SK-N-SH treated with all-trans-retinoic acid at 6 μM for 48 hours (cell line): ENCODE measurements around the gene XPC.

Source experiments
- BACH2 ChIP-seq: fragments of 250-450 bp; sonication (Bioruptor Pico); IDR thresholded peaks from 2 replicates; pipeline ENCODE4 v1.9.0; 2021; ENCODE audit warnings: mild to moderate bottlenecking, borderline replicate concordance
- PPARA ChIP-seq: fragments of 250-450 bp; sonication (Bioruptor Pico); IDR thresholded peaks from 2 replicates; pipeline ENCODE4 v1.5.0; 2020; ENCODE audit warnings: mild to moderate bottlenecking, borderline replicate concordance
- RARB ChIP-seq: fragments of 250-450 bp; sonication (Bioruptor Pico); IDR thresholded peaks from 2 replicates; pipeline ENCODE4 v1.8.0; 2021; ENCODE audit warnings: mild to moderate bottlenecking, moderate library complexity
- SNAI2 ChIP-seq: fragments of 250-450 bp; sonication (Bioruptor Pico); IDR thresholded peaks from 2 replicates; pipeline ENCODE4 v1.5.0; 2020; ENCODE audit warnings: mild to moderate bottlenecking, moderate library complexity
- ZC3H10 ChIP-seq: fragments of 250-450 bp; sonication (Bioruptor Pico); IDR thresholded peaks from 2 replicates; pipeline ENCODE4 v1.5.1; 2021; ENCODE audit warnings: mild to moderate bottlenecking, moderate library complexity
- ZFP3 ChIP-seq: fragments of 250-450 bp; sonication (Bioruptor Pico); IDR thresholded peaks from 2 replicates; pipeline ENCODE4 v1.5.0; 2020; ENCODE audit warnings: mild to moderate bottlenecking, moderate library complexity
- ZNF565 ChIP-seq: fragments of 450-650 bp; formaldehyde crosslinking; conservative IDR thresholded peaks from 2 replicates; pipeline ENCODE4 v1.5.0; 2020; ENCODE audit warnings: low read depth, mild to moderate bottlenecking, moderate library complexity
- TF ChIP-seq, protein P1 (sequence below): fragments of 250-450 bp; sonication (Bioruptor Pico); IDR thresholded peaks from 2 replicates; pipeline ENCODE4 v1.8.0; 2021; ENCODE audit warnings: low read depth, mild to moderate bottlenecking, moderate library complexity, borderline replicate concordance
- TF ChIP-seq, protein P2 (sequence below): fragments of 250-450 bp; sonication (Bioruptor Pico); IDR thresholded peaks from 2 replicates; pipeline ENCODE4 v1.8.0; 2020; ENCODE audit warnings: mild to moderate bottlenecking, moderate library complexity, borderline replicate concordance
- TF ChIP-seq, protein P3 (sequence below): fragments of 250-450 bp; sonication (Bioruptor Pico); IDR thresholded peaks from 2 replicates; pipeline ENCODE4 v1.5.1; 2020; ENCODE audit warnings: low read depth, mild to moderate bottlenecking, moderate library complexity
- TF ChIP-seq, protein P4 (sequence below): fragments of 250-450 bp; sonication (Bioruptor Pico); IDR thresholded peaks from 2 replicates; pipeline ENCODE4 v1.5.1; 2021; ENCODE audit warnings: mild to moderate bottlenecking, moderate library complexity

DNA sequence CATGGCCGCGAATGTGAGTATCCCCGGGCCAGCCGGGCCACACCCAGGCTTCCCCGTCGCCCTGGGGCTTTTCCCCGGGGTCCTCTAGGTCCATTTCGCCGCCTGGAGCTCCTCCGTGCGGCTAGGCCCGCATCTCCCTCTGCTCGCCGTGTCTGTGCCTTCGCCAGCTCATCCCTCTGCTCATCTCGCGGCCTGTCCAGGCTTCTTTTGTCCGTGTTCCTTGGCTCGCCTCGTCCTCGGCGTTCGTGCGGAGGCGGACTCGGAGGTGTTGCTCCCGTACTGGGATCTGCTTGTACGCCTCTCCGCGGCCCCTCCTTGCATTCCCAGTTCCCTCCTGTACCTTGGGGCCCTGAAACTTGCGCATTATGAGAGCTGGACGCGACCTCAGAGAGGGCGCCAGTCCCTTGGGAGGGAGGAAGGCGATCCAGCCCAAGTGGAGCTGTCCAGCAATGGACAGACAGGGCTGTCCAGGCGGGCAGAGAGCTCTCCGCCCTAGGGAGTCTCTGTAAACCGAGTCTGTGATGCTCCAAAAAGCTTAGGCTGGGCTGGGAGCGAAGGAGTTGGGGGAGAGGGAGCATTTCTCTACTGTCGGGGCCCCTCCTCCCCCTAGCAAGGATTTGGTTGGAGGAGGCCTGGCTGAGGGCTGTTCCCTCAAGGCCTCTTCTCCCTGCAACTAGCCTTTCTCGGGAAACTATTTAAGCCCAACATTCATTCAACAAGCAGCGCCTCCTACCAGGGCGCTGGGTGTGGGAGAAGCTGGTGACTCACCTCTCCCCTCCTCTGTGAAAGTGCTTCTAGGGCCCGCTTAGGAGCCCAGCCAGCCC is 53.0 kb downstream of the XPC start:
- TF ChIP-seq ZC3H10 (CRISPR knock-in tag), result no peak
- TF ChIP-seq, protein P1, sequence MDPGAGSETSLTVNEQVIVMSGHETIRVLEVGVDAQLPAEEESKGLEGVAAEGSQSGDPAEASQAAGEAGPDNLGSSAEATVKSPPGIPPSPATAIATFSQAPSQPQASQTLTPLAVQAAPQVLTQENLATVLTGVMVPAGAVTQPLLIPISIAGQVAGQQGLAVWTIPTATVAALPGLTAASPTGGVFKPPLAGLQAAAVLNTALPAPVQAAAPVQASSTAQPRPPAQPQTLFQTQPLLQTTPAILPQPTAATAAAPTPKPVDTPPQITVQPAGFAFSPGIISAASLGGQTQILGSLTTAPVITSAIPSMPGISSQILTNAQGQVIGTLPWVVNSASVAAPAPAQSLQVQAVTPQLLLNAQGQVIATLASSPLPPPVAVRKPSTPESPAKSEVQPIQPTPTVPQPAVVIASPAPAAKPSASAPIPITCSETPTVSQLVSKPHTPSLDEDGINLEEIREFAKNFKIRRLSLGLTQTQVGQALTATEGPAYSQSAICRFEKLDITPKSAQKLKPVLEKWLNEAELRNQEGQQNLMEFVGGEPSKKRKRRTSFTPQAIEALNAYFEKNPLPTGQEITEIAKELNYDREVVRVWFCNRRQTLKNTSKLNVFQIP, result no peak
- TF ChIP-seq, protein P2, sequence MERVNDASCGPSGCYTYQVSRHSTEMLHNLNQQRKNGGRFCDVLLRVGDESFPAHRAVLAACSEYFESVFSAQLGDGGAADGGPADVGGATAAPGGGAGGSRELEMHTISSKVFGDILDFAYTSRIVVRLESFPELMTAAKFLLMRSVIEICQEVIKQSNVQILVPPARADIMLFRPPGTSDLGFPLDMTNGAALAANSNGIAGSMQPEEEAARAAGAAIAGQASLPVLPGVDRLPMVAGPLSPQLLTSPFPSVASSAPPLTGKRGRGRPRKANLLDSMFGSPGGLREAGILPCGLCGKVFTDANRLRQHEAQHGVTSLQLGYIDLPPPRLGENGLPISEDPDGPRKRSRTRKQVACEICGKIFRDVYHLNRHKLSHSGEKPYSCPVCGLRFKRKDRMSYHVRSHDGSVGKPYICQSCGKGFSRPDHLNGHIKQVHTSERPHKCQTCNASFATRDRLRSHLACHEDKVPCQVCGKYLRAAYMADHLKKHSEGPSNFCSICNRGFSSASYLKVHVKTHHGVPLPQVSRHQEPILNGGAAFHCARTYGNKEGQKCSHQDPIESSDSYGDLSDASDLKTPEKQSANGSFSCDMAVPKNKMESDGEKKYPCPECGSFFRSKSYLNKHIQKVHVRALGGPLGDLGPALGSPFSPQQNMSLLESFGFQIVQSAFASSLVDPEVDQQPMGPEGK, result no peak; the same call in 1 of the 2 replicates
- TF ChIP-seq BACH2, result no peak
- TF ChIP-seq ZNF565 (CRISPR knock-in tag), result no peak
- TF ChIP-seq RARB (CRISPR knock-in tag), result no peak
- TF ChIP-seq, protein P3, sequence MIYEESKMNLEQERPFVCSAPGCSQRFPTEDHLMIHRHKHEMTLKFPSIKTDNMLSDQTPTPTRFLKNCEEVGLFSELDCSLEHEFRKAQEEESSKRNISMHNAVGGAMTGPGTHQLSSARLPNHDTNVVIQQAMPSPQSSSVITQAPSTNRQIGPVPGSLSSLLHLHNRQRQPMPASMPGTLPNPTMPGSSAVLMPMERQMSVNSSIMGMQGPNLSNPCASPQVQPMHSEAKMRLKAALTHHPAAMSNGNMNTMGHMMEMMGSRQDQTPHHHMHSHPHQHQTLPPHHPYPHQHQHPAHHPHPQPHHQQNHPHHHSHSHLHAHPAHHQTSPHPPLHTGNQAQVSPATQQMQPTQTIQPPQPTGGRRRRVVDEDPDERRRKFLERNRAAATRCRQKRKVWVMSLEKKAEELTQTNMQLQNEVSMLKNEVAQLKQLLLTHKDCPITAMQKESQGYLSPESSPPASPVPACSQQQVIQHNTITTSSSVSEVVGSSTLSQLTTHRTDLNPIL, result no peak
- no peak for TF ChIP-seq SNAI2 (CRISPR knock-in tag)
- no peak; the same call in 1 of the 2 replicates for TF ChIP-seq ZFP3 (CRISPR knock-in tag)
- no peak for TF ChIP-seq PPARA (CRISPR knock-in tag)
- TF ChIP-seq, protein P4, sequence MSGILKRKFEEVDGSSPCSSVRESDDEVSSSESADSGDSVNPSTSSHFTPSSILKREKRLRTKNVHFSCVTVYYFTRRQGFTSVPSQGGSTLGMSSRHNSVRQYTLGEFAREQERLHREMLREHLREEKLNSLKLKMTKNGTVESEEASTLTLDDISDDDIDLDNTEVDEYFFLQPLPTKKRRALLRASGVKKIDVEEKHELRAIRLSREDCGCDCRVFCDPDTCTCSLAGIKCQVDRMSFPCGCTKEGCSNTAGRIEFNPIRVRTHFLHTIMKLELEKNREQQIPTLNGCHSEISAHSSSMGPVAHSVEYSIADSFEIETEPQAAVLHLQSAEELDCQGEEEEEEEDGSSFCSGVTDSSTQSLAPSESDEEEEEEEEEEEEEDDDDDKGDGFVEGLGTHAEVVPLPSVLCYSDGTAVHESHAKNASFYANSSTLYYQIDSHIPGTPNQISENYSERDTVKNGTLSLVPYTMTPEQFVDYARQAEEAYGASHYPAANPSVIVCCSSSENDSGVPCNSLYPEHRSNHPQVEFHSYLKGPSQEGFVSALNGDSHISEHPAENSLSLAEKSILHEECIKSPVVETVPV (CRISPR knock-in tag), result no peak
